Measurements from ENCODE around the gene PRICKLE4.

- TF ChIP-seq CTCF (conservative IDR thresholded peaks at IDR 0.05; ENCODE audit: low read length) (no peak), EZH2phosphoT487 (IDR thresholded peaks at IDR 0.05; ENCODE audit: borderline replicate concordance, low read depth, low read length) (no peak)
These were observed 56.1 kb downstream of the PRICKLE4 start for GRCh38 chr6:41836660-41837052.

All from OCI-LY7 (cell line).